ENCODE data around the gene FAM135A. TPM values are rescaled to one million over a fixed set of nuclear protein-coding genes. Genes with fewer than 3 reads are reported as not detected.

FAM135A gene
- total RNA-seq, 2 donors from 2014 or later = 25.8 to 34.0 TPM

DNA sequence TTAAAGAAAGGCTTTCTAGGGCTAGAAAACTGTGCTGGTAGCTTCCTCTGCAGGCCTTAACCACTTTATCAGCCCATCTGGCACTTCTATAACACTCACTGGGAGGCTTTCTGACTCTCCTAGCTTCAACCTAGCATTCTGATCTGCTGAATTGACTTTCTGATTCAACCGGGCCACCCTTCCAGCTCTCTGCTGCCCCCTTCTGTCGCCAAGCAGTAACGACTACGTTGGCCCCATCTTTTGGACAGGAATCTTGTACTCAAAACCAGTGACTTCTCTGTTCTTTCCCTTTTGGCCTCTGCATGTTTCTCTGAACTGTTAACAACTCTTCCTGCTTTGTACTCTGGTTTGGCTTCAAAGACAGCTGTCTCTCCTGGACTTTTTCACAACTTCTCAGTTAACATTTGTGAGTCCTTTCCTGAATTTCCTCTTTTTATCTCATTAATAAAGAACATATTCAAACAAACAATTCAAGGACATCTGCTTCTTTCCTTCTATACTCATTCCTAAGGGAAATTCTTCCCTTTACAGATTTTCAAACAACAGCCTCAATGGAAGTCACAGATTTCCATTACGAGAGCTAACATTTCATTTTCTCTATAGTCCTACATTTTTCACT is 43.9 kb upstream of the FAM135A start:
- Mint-ChIP-seq H3K4me3 (no peak overlapping the region), H3K27me3 (ENCODE audit: insufficient read depth) (peaks cover 1% of the 10 kb centered on the region), H3K4me1 (peaks cover 4% of the 10 kb centered on the region), H3K27ac (no peak overlapping the region), H3K9me3 (no peaks in the 10 kb centered on the region), H3K36me3 (ENCODE audit: low read depth) (no peaks in the 10 kb centered on the region)
- no peaks in the 10 kb centered on the region for H3K36me3 ChIP-seq (ENCODE audit: control insufficient read depth, insufficient read depth, low read length)
- no peak overlapping the region for H3K27ac ChIP-seq (ENCODE audit: low read depth, low read length)
- peak; percentile 91 for DNase-seq
- no peak overlapping the region for H3K9ac ChIP-seq (ENCODE audit: extremely low read depth, low read length, poor library complexity, severe bottlenecking)
- WGBS, 2 experiments (ENCODE audit: insufficient coverage in 1 of 2, insufficient read length in 1 of 2) = 0 to 17% methylated on average over 4 to 5 of the region's 5 CpGs
- H3K27me3 ChIP-seq (ENCODE audit: control insufficient read depth, insufficient read depth, low read length, poor library complexity, severe bottlenecking) = no peaks in the 10 kb centered on the region
- H3K4me3 ChIP-seq (ENCODE audit: low read length) = no peak overlapping the region
- H3K9me3 ChIP-seq (ENCODE audit: control insufficient read depth, low read length) = no peaks in the 10 kb centered on the region
- no peaks in the 10 kb centered on the region for H3K4me1 ChIP-seq (ENCODE audit: control insufficient read depth, insufficient read depth, low read length)
- TF ChIP-seq, protein P1, sequence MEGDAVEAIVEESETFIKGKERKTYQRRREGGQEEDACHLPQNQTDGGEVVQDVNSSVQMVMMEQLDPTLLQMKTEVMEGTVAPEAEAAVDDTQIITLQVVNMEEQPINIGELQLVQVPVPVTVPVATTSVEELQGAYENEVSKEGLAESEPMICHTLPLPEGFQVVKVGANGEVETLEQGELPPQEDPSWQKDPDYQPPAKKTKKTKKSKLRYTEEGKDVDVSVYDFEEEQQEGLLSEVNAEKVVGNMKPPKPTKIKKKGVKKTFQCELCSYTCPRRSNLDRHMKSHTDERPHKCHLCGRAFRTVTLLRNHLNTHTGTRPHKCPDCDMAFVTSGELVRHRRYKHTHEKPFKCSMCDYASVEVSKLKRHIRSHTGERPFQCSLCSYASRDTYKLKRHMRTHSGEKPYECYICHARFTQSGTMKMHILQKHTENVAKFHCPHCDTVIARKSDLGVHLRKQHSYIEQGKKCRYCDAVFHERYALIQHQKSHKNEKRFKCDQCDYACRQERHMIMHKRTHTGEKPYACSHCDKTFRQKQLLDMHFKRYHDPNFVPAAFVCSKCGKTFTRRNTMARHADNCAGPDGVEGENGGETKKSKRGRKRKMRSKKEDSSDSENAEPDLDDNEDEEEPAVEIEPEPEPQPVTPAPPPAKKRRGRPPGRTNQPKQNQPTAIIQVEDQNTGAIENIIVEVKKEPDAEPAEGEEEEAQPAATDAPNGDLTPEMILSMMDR (conservative IDR thresholded peaks at IDR 0.05) = peak; percentile 93

GRCh38 chr6:70370496-70370895 is 42.8 kb upstream of the FAM135A start:
- Mint-ChIP-seq H3K4me3 (no peak overlapping the region), H3K27me3 (ENCODE audit: insufficient read depth) (peaks cover 1% of the 10 kb centered on the region), H3K9me3 (no peaks in the 10 kb centered on the region), H3K36me3 (ENCODE audit: low read depth) (no peaks in the 10 kb centered on the region), H3K27ac (no peak overlapping the region), H3K4me1 (peaks cover 3% of the 10 kb centered on the region)
- H3K4me1 ChIP-seq (ENCODE audit: control insufficient read depth, insufficient read depth, low read length) = no peaks in the 10 kb centered on the region
- no peaks in the 10 kb centered on the region for H3K27me3 ChIP-seq (ENCODE audit: control insufficient read depth, insufficient read depth, low read length, poor library complexity, severe bottlenecking)
- no peaks in the 10 kb centered on the region for H3K36me3 ChIP-seq (ENCODE audit: control insufficient read depth, insufficient read depth, low read length)
- H3K9ac ChIP-seq (ENCODE audit: extremely low read depth, low read length, poor library complexity, severe bottlenecking) = no peak overlapping the region
- WGBS, 2 experiments (ENCODE audit: insufficient coverage in 1 of 2, insufficient read length in 1 of 2) = 82 to 95% methylated on average over 3 to 4 of the region's 4 CpGs
- no peaks in the 10 kb centered on the region for H3K9me3 ChIP-seq (ENCODE audit: control insufficient read depth, low read length)
- TF ChIP-seq, protein P1 (conservative IDR thresholded peaks at IDR 0.05) = no peak
- no peak for DNase-seq
- H3K4me3 ChIP-seq (ENCODE audit: low read length) = no peak overlapping the region
- H3K27ac ChIP-seq (ENCODE audit: low read depth, low read length) = no peak overlapping the region

GRCh38 chr6:70371454-70372105 is 41.7 kb upstream of the FAM135A start:
- no peaks in the 10 kb centered on the region for H3K27me3 ChIP-seq (ENCODE audit: control insufficient read depth, insufficient read depth, low read length, poor library complexity, severe bottlenecking)
- Mint-ChIP-seq H3K4me3 (no peak overlapping the region), H3K4me1 (peaks cover 3% of the 10 kb centered on the region), H3K27me3 (ENCODE audit: insufficient read depth) (peaks cover 1% of the 10 kb centered on the region), H3K27ac (no peak overlapping the region), H3K9me3 (no peaks in the 10 kb centered on the region), H3K36me3 (ENCODE audit: low read depth) (no peaks in the 10 kb centered on the region)
- no CpG with 5 or more reads among the region's 1 CpG for WGBS, 2 experiments (ENCODE audit: insufficient coverage in 1 of 2, insufficient read length in 1 of 2)
- no peaks in the 10 kb centered on the region for H3K4me1 ChIP-seq (ENCODE audit: control insufficient read depth, insufficient read depth, low read length)
- TF ChIP-seq, protein P1 (conservative IDR thresholded peaks at IDR 0.05) = peak; percentile 80
- H3K9me3 ChIP-seq (ENCODE audit: control insufficient read depth, low read length) = no peaks in the 10 kb centered on the region
- H3K36me3 ChIP-seq (ENCODE audit: control insufficient read depth, insufficient read depth, low read length) = no peaks in the 10 kb centered on the region
- DNase-seq = no peak
- no peak overlapping the region for H3K4me3 ChIP-seq (ENCODE audit: low read length)
- H3K27ac ChIP-seq (ENCODE audit: low read depth, low read length) = no peak overlapping the region
- no peak overlapping the region for H3K9ac ChIP-seq (ENCODE audit: extremely low read depth, low read length, poor library complexity, severe bottlenecking)

Data from endodermal cell (in vitro differentiated cells).